ENCODE data around the gene WIZ. TPM values are rescaled to one million over a fixed set of nuclear protein-coding genes. Genes with fewer than 3 reads are reported as not detected.

WIZ gene
- total and polyA plus RNA-seq, 9 of the 15 experiments (the other 6 are each of a cell fraction or from before 2014, with no cell fraction given): 0.06 to 37.5 (median 4.8) TPM

- no peak for TF ChIP-seq ETS2 (tag; IDR thresholded peaks at IDR 0.05; ENCODE audit: borderline replicate concordance, poor library complexity, severe bottlenecking)
- TF ChIP-seq HSF4 (CRISPR knock-in tag; IDR thresholded peaks at IDR 0.05; ENCODE audit: borderline replicate concordance): no peak
- no peak for TF ChIP-seq PHB (CRISPR knock-in tag; IDR thresholded peaks at IDR 0.05)
- no peak for TF ChIP-seq RREB1 (CRISPR knock-in tag; IDR thresholded peaks at IDR 0.05)
- TF ChIP-seq HNRNPK (IDR thresholded peaks at IDR 0.05; ENCODE audit: low read depth, low read length, poor library complexity, severe bottlenecking): no peak
- TF ChIP-seq ZNF280A (IDR thresholded peaks at IDR 0.05; ENCODE audit: low read depth, partially characterized antibody): no peak
- TF ChIP-seq NFIC (IDR thresholded peaks at IDR 0.05): peak; percentile 68
- no peak for TF ChIP-seq CBFA2T2 (conservative IDR thresholded peaks at IDR 0.05)
- peak; percentile 57 for TF ChIP-seq POLR2G (IDR thresholded peaks at IDR 0.05; ENCODE audit: low read depth, low read length)
- no peak for TF ChIP-seq TRIM28 (IDR thresholded peaks at IDR 0.05)
- TF ChIP-seq ZFP91 (CRISPR knock-in tag; IDR thresholded peaks at IDR 0.05): peak; percentile 96
- no peak for TF ChIP-seq HES1 (IDR thresholded peaks at IDR 0.05; ENCODE audit: low read depth)
- peak; percentile 98 for TF ChIP-seq THAP7 (CRISPR knock-in tag; IDR thresholded peaks at IDR 0.05)
- no peak for TF ChIP-seq SP1 (CRISPR knock-in tag; IDR thresholded peaks at IDR 0.05)
- TF ChIP-seq SNAPC5 (CRISPR knock-in tag; IDR thresholded peaks at IDR 0.05): no peak
- TF ChIP-seq SIN3A (IDR thresholded peaks at IDR 0.05; ENCODE audit: borderline replicate concordance in 2 of 2, control insufficient read depth in 1 of 2, low read depth in 2 of 2, low read length in 2 of 2): peak in 1 of 2 experiments; percentile 60; a peak in 1 of 4 replicates
Measured at GRCh38 chr19:15449620-15450527, at the start of gene WIZ (continued).

Data from K562 (cell line).